ENCODE measurements around the gene PDE6D. TPM values are rescaled to one million over a fixed set of nuclear protein-coding genes. Genes with fewer than 3 reads are reported as not detected.

PDE6D gene
- total RNA-seq, 1 donor from 2014 or later, result 19.6 TPM

DNA sequence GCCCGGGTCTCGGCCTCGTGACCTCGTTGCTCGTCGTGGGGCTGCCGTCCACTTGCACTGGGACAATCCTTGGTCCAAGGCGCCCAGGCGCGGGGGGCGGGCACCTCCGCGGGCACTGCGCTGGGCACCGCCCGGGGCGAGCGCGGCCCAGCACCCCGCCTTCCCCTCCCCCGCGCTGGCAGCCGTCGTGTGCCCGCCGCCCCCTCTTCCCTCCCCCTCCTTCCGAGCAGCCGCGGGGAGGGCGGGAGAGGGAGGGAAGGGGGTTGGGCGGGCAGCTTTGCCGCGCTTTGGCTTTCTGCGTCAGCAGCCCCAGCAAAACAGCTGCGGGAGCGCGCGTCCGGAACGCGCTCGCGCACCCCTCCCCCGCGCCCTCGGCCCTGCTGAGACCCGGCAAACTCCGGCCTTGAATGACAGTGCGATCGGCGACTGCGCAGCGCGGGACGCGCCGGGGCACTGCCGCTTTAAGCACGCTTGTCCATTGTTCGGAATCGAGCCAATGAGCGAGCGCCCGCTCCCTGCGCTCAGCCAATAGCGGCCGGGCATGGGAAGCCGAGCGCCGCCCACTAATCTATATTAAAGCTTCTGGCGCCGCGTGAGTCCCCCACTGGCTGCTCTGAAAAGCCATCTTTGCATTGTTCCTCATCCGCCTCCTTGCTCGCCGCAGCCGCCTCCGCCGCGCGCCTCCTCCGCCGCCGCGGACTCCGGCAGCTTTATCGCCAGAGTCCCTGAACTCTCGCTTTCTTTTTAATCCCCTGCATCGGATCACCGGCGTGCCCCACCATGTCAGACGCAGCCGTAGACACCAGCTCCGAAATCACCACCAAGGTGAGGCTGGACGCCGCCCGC is 72.9 kb downstream of the PDE6D start, which contains the start of gene PTMA:
TSS of gene PTMA (plus strand) at position 599 of the 846 bp plus-strand sequence. CDS start at position 781, 182 bp downstream.
- DNase-seq (ENCODE audit: low read depth in 2 of 2), result peak; percentile 100

DNA sequence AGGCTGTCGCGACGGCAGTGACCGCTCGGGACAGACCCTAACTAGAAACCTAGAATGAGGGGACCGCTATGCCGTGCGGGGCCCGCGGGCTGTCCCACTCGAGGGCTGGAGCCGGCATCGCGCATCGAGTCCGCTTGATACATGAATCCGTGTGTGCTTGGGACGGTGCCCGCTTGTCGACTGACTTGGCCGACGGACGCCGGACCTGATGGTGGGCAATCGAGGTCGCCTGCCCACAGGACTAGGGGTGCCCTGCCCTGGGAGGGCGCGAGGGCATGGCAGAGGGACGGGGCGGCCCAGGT is 73.5 kb downstream of the PDE6D start:
- peak; percentile 51 to 68 for DNase-seq (ENCODE audit: low read depth in 2 of 2)

- peak; percentile 99 for DNase-seq (ENCODE audit: low read depth in 2 of 2)
These were observed 74.1 kb downstream of the PDE6D start for GRCh38 chr2:231706731-231707624.

- DNase-seq (ENCODE audit: low read depth in 2 of 2), result no peak
These were observed 77.1 kb downstream of the PDE6D start for GRCh38 chr2:231704017-231704416.

- DNase-seq (ENCODE audit: low read depth in 2 of 2), result no peak
These were observed 79.4 kb downstream of the PDE6D start for GRCh38 chr2:231701456-231702373.

- no peak for DNase-seq (ENCODE audit: low read depth in 2 of 2)
These were observed 82.1 kb downstream of the PDE6D start for GRCh38 chr2:231699006-231699405.

GRCh38 chr2:231696004-231696367 is 85.1 kb downstream of the PDE6D start:
- no peak for DNase-seq (ENCODE audit: low read depth in 2 of 2)

GRCh38 chr2:231693956-231694355 is 87.1 kb downstream of the PDE6D start:
- DNase-seq (ENCODE audit: low read depth in 2 of 2), result no peak

- DNase-seq (ENCODE audit: low read depth in 2 of 2), result no peak
These were observed 88.2 kb downstream of the PDE6D start for GRCh38 chr2:231692847-231693246.

GRCh38 chr2:231691251-231691772 is 89.8 kb downstream of the PDE6D start:
- no peak for DNase-seq (ENCODE audit: low read depth in 2 of 2)

- DNase-seq (ENCODE audit: low read depth in 2 of 2), result no peak
These were observed 91.8 kb downstream of the PDE6D start for GRCh38 chr2:231689124-231689893.

DNA sequence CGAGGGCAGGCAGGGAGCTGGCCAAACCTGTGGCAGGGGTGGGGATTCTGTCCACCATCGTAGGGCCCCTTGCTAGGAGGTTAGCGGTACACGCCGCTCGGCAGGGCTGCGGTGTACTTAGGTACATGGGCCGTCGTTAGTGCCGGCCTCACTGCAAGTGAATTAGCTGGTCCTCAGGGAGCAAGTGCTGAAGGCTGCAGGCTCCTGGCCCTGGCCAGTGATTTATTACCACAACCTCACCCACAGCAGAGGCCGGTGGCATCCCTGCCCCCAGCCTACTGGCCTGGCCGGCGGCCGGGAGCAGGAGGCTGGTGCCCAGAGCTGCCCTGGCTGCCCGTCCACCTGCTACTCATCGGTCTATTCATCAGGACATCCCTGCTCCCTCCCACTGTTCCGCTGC is 92.4 kb downstream of the PDE6D start:
- no peak for DNase-seq (ENCODE audit: low read depth in 2 of 2)

GRCh38 chr2:231687961-231688360 is 93.1 kb downstream of the PDE6D start:
- no peak for DNase-seq (ENCODE audit: low read depth in 2 of 2)

GRCh38 chr2:231687133-231687852 is 93.8 kb downstream of the PDE6D start:
- peak; percentile 49 to 70 for DNase-seq (ENCODE audit: low read depth in 2 of 2)

DNA sequence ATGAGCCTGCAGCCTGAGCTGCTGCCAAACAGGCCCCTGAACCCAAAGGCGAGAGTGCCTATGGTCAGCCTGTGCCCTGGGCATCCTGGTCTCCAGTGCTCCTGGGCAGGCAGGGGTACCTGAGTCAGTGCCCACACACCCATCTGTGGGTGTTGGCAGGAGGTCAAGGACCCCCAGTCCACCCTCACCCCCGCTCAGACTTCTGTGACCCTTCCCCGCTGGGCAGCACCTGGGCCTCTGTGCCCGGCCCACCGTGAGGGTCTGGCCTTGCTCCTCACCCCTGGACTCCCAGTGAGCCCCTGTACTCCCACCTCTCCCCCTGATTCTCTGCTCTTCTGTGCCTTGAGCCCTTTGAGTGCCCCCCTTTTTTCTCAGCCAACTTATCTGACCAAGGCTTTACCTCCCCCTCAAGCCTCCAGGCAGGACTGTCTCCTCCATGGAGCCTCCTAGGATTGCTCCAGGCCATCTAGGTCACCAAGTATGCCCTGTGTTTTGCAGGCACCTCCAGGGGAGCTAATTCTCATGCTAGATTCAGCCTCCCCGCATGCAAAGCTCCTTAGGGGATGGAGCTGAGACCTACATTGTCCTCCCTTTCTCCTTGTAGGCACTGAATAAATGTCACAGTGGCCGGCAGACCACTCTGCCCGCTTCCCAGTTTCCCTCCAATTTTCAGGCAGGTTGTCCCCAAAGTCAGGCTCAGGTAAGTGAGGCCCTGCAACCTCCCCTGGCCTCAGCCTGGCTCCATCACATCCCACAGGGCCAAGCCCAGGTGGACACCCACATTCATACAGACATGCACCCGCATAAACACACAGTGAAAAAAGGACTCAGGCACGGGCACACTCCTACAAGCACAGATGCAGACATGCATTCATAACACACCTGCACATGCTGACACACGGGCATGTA is 94.6 kb downstream of the PDE6D start:
- DNase-seq (ENCODE audit: low read depth in 2 of 2), result no peak

- no peak for DNase-seq (ENCODE audit: low read depth in 2 of 2)
These were observed 95.5 kb downstream of the PDE6D start for GRCh38 chr2:231685349-231686191.

DNA sequence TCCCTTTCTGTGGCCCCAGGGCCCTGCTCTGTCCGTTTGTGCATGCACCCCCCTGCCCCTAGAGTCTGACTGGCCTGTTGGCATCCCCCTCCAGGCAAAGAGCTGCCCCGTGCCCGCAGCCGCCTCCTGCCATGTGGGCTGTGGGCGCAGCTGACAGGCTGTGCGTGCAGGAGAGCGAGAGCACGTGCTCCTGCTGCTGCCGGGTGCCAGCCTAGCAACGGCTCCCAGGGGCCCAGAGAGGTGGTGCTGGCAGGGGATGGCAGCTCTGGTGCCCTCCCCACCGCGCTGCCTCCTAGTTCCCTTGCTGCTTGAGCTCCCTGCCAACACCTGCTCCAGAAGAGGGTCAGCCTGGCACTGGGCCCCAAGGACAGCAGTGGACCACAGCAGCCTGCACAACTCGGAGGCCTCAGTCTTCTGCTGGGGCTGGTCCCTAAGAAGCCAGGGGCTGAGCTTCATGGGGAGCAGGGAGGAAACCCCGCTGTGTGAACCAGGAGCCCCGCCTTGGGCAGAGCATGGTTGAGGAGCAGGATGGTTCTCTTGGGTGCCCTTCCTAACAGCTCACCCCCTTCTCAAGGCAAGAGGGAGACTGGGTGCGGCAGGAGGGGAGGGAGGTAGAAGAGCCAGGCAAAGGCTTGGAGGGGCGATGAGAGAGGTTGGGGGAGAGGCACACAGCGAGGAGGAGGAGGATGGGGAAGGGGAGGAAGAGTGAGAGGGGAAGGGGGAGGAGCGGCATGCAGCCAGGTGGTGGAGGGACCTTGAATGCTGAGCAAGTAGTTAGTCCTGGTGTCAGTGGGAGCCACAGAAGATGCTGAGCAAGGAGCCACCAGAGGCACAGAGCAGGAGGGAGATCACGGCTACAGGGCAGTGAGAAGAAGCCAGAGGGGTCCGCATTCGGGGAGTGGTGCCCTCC is 96.5 kb downstream of the PDE6D start:
- DNase-seq (ENCODE audit: low read depth in 2 of 2), result no peak

All from lung microvascular endothelial cell (primary cell).